22Rv1 (cell line): ENCODE measurements around the gene AQP1.

Experiments used
- ZFX ChIP-seq: fragments of 450-650 bp; IDR thresholded peaks from 2 replicates; pipeline ENCODE4 v1.6.1; 2017; ENCODE audit warnings: antibody characterized with exemption, borderline replicate concordance
- TF ChIP-seq, protein P1 (sequence below): fragments of 450-650 bp; IDR thresholded peaks from 2 replicates; pipeline ENCODE4 v1.5.1; 2017; ENCODE audit warnings: mild to moderate bottlenecking

DNA sequence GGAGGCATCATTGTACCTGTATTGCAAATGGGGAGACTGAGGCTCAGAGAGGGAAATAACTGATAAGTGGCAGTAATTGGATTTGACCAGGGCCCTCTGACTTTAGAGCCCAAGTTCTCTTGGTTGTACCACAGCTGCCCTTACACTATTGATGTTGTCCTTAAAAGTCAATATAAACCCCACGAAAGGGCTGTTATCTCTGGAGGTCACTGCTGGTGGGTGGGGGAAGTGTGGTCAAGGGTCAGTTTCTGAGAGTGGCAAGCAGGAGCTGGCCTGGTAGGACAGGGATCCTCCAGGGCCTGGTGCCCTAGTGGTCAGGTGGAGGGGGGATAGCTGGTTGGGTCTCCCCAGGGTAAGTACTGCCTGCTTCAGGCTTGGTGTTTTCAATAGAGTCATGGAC is 44.2 kb upstream of the AQP1 start:
- TF ChIP-seq, protein P1, sequence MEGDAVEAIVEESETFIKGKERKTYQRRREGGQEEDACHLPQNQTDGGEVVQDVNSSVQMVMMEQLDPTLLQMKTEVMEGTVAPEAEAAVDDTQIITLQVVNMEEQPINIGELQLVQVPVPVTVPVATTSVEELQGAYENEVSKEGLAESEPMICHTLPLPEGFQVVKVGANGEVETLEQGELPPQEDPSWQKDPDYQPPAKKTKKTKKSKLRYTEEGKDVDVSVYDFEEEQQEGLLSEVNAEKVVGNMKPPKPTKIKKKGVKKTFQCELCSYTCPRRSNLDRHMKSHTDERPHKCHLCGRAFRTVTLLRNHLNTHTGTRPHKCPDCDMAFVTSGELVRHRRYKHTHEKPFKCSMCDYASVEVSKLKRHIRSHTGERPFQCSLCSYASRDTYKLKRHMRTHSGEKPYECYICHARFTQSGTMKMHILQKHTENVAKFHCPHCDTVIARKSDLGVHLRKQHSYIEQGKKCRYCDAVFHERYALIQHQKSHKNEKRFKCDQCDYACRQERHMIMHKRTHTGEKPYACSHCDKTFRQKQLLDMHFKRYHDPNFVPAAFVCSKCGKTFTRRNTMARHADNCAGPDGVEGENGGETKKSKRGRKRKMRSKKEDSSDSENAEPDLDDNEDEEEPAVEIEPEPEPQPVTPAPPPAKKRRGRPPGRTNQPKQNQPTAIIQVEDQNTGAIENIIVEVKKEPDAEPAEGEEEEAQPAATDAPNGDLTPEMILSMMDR, result no peak
- TF ChIP-seq ZFX, result no peak
